Liver (tissue), 9 donors: Measurements from ENCODE around the gene PARK7. TPM values are rescaled to one million over a fixed set of nuclear protein-coding genes. Genes with fewer than 3 reads are reported as not detected.

ENCODE experiments used
- DNase-seq: peaks from one replicate; pipeline ENCODE4 v3.0.0-alpha.2; 2017; ENCODE audit warnings: low spot score
- H3K27ac ChIP-seq, 2 donors: one replicate each; pipeline ENCODE4 v1.7.0; 2013; ENCODE audit warnings: inconsistent platforms in 2 of 2, low read length in 2 of 2, control low read depth in 1 of 2, low read depth in 1 of 2, mild to moderate bottlenecking in 1 of 2
- H3K27me3 ChIP-seq, 4 donors: one replicate each; pipeline versions ENCODE4 v1.6.1 to v1.7.0; 2013; ENCODE audit warnings: low read length in 3 of 4, inconsistent platforms in 1 of 4, mild to moderate bottlenecking in 1 of 4, moderate library complexity in 1 of 4; ENCODE audit not compliant: control insufficient read depth in 4 of 4, insufficient read depth in 4 of 4
- H3K36me3 ChIP-seq, 4 donors: one replicate each; pipeline versions ENCODE4 v1.6.1 to v1.7.0; 2013; ENCODE audit warnings: low read length in 3 of 4, mild to moderate bottlenecking in 3 of 4, low read depth in 1 of 4, moderate library complexity in 1 of 4; ENCODE audit not compliant: control insufficient read depth in 4 of 4, insufficient read depth in 3 of 4
- H3K4me1 ChIP-seq, 4 donors: one replicate each; pipeline versions ENCODE4 v1.6.1 to v1.7.0; 2013; ENCODE audit warnings: low read length in 3 of 4, mild to moderate bottlenecking in 3 of 4, moderate library complexity in 1 of 4; ENCODE audit not compliant: control insufficient read depth in 4 of 4, insufficient read depth in 4 of 4
- H3K4me3 ChIP-seq, 3 donors: one replicate each; pipeline versions ENCODE4 v1.6.1 to v1.7.0; 2013; ENCODE audit warnings: low read length in 3 of 3, control low read depth in 1 of 3, low read depth in 1 of 3, mild to moderate bottlenecking in 1 of 3
- H3K9ac ChIP-seq, 2 donors: one replicate each; pipeline ENCODE4 v1.7.0; 2013; ENCODE audit warnings: low read length in 2 of 2, mild to moderate bottlenecking in 2 of 2, moderate library complexity in 2 of 2, control low read depth in 1 of 2, low read depth in 1 of 2
- H3K9me3 ChIP-seq, 4 donors: one replicate each; pipeline versions ENCODE4 v1.6.1 to v1.7.0; 2013; ENCODE audit warnings: low read length in 3 of 4; ENCODE audit not compliant: control insufficient read depth in 4 of 4
- ATF3 ChIP-seq: IDR thresholded peaks from 2 replicates; pipeline ENCODE4 v1.6.1; 2016; ENCODE audit warnings: antibody characterized with exemption
- CTCF ChIP-seq: fragments of 150-350 bp; IDR thresholded peaks from 2 replicates; pipeline ENCODE4 v1.5.1; 2017; ENCODE audit warnings: improper control_type of control experiment, low read depth, low read length; ENCODE audit not compliant: missing input control
- EGR1 ChIP-seq, 2 donors: IDR thresholded peaks; 2 replicates each; pipeline ENCODE4 v1.6.1; 2016 to 2018; ENCODE audit warnings: antibody characterized with exemption in 2 of 2, low read depth in 2 of 2
- FOXA1 ChIP-seq: IDR thresholded peaks from 2 replicates; pipeline ENCODE4 v1.6.1; 2016; ENCODE audit warnings: antibody characterized with exemption
- FOXA2 ChIP-seq: IDR thresholded peaks from 2 replicates; pipeline ENCODE4 v1.6.1; 2016; ENCODE audit warnings: antibody characterized with exemption
- GABPA ChIP-seq, 2 donors: IDR thresholded peaks in 1 of 2; conservative IDR thresholded peaks in 1 of 2; 2 replicates each; pipeline ENCODE4 v1.6.1; 2016; ENCODE audit warnings: antibody characterized with exemption in 2 of 2, mild to moderate bottlenecking in 1 of 2, moderate library complexity in 1 of 2
- HNF4A ChIP-seq, 2 donors: conservative IDR thresholded peaks; 2 replicates each; pipeline ENCODE4 v1.6.1; 2016; ENCODE audit warnings: antibody characterized with exemption in 2 of 2, mild to moderate bottlenecking in 2 of 2
- HNF4G ChIP-seq: IDR thresholded peaks from 2 replicates; pipeline ENCODE4 v1.6.1; 2016; ENCODE audit warnings: antibody characterized with exemption
- JUND ChIP-seq, 2 donors: IDR thresholded peaks; 2 replicates each; pipeline ENCODE4 v1.6.1; 2016; ENCODE audit warnings: antibody characterized with exemption in 2 of 2
- MAX ChIP-seq: IDR thresholded peaks from 2 replicates; pipeline ENCODE4 v1.6.1; 2016; ENCODE audit warnings: antibody characterized with exemption
- NR2F2 ChIP-seq: IDR thresholded peaks from 2 replicates; pipeline ENCODE4 v1.6.1; 2016; ENCODE audit warnings: antibody characterized with exemption
- RAD21 ChIP-seq, 2 donors: IDR thresholded peaks; 2 replicates each; pipeline ENCODE4 v1.6.1; 2016; ENCODE audit warnings: antibody characterized with exemption in 2 of 2, mild to moderate bottlenecking in 2 of 2
- REST ChIP-seq: IDR thresholded peaks from 2 replicates; pipeline ENCODE4 v1.6.1; 2016; ENCODE audit warnings: antibody characterized with exemption, mild to moderate bottlenecking
- RXRA ChIP-seq, 2 donors: IDR thresholded peaks; 2 replicates each; pipeline ENCODE4 v1.6.1; 2017 to 2018; ENCODE audit warnings: antibody characterized with exemption in 2 of 2, mild to moderate bottlenecking in 1 of 2
- SP1 ChIP-seq: IDR thresholded peaks from 2 replicates; pipeline ENCODE4 v1.6.1; 2018; ENCODE audit warnings: antibody characterized with exemption, mild to moderate bottlenecking
- TAF1 ChIP-seq: conservative IDR thresholded peaks from 2 replicates; pipeline ENCODE4 v1.6.1; 2016; ENCODE audit warnings: antibody characterized with exemption, mild to moderate bottlenecking
- YY1 ChIP-seq: IDR thresholded peaks from 2 replicates; pipeline ENCODE4 v1.6.1; 2016; ENCODE audit warnings: antibody characterized with exemption, mild to moderate bottlenecking
- ZBTB33 ChIP-seq: IDR thresholded peaks from 2 replicates; pipeline ENCODE4 v1.6.1; 2016; ENCODE audit warnings: antibody characterized with exemption
- WGBS: extraction: QIAGEN DNeasy Blood & Tissue Kit; methylation state at CpG from one replicate; pipeline ENCODE4 v1.1.7; 2013; 5-methylcytosine and 5-hydroxymethylcytosine counted together
- polyA plus RNA-seq, 2 donors: library from polyadenylated mRNA; stranded (reverse) in 1 of 2; unstranded in 1 of 2; fragments of 200-250 nt in 1 of 2; fragments of >200 nt in 1 of 2; fragmentation: Nextera tagmentation in 1 of 2; extraction: Ambion mirVana in 1 of 2; gene quantifications; one replicate each; pipeline versions ENCODE4 v1.2.1 to v1.2.3, GENCODE V29; 2013 to 2015
- total RNA-seq, 2 donors: library from RNA; depleted of rRNA; stranded (reverse); fragments of >200 nt; gene quantifications; one replicate each; pipeline ENCODE4 v1.2.3, GENCODE V29; 2014
- donor health status: healthy.
- donor health status: healthy.
- donor health status: healthy.
- donor health status: healthy.
- donor health status: healthy.

The PARK7 gene
- total and polyA plus RNA-seq, 4 donors, result 107 to 297 (median 181) TPM

GRCh38 chr1:7930645-7931445 lies 30.7 kb upstream of the PARK7 start:
- no peaks in the 10 kb centered on the region for H3K36me3 ChIP-seq
- no peaks in the 10 kb centered on the region for H3K9me3 ChIP-seq
- H3K4me1 ChIP-seq, result no peaks in the 10 kb centered on the region
- H3K4me3 ChIP-seq, result no peak overlapping the region
- H3K27me3 ChIP-seq, result peaks cover 0 to 3% (median 1%) of the 10 kb centered on the region in 4 donors
- no peak overlapping the region for H3K9ac ChIP-seq
- WGBS, result 73% methylated on average over 15 of the region's 15 CpGs
- H3K27ac ChIP-seq, result no peak overlapping the region
- TF ChIP-seq GABPA (IDR thresholded peaks at IDR 0.05 in 1 of 2, conservative IDR thresholded peaks at IDR 0.05 in 1 of 2), result no peak
- no peak for TF ChIP-seq YY1
- TF ChIP-seq ATF3, result no peak
- TF ChIP-seq FOXA1, result no peak
- TF ChIP-seq TAF1, result no peak
- no peak for TF ChIP-seq RAD21 (IDR thresholded peaks at IDR 0.05)
- no peak for TF ChIP-seq FOXA2
- no peak for TF ChIP-seq ZBTB33
- TF ChIP-seq HNF4G, result no peak
- no peak for TF ChIP-seq CTCF
- no peak for TF ChIP-seq NR2F2
- no peak for TF ChIP-seq MAX
- TF ChIP-seq JUND (IDR thresholded peaks at IDR 0.05), result no peak
- TF ChIP-seq RXRA (IDR thresholded peaks at IDR 0.05), result no peak
- no peak for TF ChIP-seq HNF4A (conservative IDR thresholded peaks at IDR 0.05)
- TF ChIP-seq EGR1 (IDR thresholded peaks at IDR 0.05; ENCODE audit: low read depth in 2 of 2), result no peak
- TF ChIP-seq SP1, result no peak
- no peak for DNase-seq

- 62% methylated on average over 2 of the region's 2 CpGs for WGBS
- peaks cover 0 to 5% (median 1%) of the 10 kb centered on the region in 4 donors for H3K27me3 ChIP-seq
- H3K4me1 ChIP-seq, result no peaks in the 10 kb centered on the region
- no peak for DNase-seq
- no peaks in the 10 kb centered on the region for H3K36me3 ChIP-seq
- TF ChIP-seq TAF1 (no peak), RAD21 (IDR thresholded peaks at IDR 0.05) (no peak), REST (no peak), HNF4G (no peak), SP1 (no peak), CTCF (no peak), FOXA2 (no peak), GABPA (IDR thresholded peaks at IDR 0.05 in 1 of 2, conservative IDR thresholded peaks at IDR 0.05 in 1 of 2) (no peak), MAX (no peak), RXRA (IDR thresholded peaks at IDR 0.05) (no peak), NR2F2 (no peak), JUND (IDR thresholded peaks at IDR 0.05) (no peak), ZBTB33 (no peak), YY1 (no peak), FOXA1 (no peak)
- H3K27ac ChIP-seq, result no peak overlapping the region
- H3K9me3 ChIP-seq, result no peaks in the 10 kb centered on the region
- H3K9ac ChIP-seq, result no peak overlapping the region
- H3K4me3 ChIP-seq, result no peak overlapping the region
Observed at GRCh38 chr1:7931446-7931812, 30.1 kb upstream of the PARK7 start.
